GM12873 (cell line): ENCODE data around the gene KRTAP5-2.

ENCODE experiments used
- TF ChIP-seq, protein P1 (sequence below): IDR thresholded peaks from 2 replicates; pipeline ENCODE4 v1.5.1; 2012; ENCODE audit warnings: low read depth, mild to moderate bottlenecking, moderate library complexity, low read length, control low read depth; ENCODE audit not compliant: insufficient read depth; ENCODE audit errors: missing control alignments

The KRTAP5-2 gene

DNA sequence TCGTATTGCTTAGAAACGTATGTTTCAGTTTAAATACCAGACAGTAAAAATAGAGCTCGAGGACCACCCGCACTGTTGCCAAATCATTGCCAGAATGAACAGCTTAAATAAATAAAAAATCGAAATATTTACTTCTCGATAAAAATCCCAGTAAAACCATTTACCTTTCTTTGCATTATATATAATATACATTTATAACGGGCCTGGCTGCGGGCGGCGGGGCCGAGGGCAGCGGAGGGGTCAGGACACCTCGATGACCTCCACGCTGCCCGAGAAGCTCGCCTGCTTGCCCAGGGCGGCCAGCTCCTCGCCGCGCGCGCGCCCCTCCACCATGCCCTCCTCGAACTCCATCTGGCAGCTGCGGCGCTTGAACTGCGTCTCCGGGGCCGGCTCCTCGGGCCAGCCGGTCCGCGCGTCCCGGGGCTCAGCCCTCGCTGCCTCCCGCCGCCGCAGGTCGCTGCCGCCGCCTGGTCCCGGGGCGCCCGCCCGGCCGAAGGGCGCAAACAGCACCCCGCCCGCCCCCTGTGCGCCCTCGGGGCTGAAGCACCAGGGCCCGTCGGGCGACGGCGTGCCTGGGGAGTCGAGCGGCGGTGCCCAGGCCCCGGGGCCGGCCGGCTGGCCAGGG is 41.7 kb downstream of the KRTAP5-2 start:
- TF ChIP-seq, protein P1, sequence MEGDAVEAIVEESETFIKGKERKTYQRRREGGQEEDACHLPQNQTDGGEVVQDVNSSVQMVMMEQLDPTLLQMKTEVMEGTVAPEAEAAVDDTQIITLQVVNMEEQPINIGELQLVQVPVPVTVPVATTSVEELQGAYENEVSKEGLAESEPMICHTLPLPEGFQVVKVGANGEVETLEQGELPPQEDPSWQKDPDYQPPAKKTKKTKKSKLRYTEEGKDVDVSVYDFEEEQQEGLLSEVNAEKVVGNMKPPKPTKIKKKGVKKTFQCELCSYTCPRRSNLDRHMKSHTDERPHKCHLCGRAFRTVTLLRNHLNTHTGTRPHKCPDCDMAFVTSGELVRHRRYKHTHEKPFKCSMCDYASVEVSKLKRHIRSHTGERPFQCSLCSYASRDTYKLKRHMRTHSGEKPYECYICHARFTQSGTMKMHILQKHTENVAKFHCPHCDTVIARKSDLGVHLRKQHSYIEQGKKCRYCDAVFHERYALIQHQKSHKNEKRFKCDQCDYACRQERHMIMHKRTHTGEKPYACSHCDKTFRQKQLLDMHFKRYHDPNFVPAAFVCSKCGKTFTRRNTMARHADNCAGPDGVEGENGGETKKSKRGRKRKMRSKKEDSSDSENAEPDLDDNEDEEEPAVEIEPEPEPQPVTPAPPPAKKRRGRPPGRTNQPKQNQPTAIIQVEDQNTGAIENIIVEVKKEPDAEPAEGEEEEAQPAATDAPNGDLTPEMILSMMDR, result no peak

DNA sequence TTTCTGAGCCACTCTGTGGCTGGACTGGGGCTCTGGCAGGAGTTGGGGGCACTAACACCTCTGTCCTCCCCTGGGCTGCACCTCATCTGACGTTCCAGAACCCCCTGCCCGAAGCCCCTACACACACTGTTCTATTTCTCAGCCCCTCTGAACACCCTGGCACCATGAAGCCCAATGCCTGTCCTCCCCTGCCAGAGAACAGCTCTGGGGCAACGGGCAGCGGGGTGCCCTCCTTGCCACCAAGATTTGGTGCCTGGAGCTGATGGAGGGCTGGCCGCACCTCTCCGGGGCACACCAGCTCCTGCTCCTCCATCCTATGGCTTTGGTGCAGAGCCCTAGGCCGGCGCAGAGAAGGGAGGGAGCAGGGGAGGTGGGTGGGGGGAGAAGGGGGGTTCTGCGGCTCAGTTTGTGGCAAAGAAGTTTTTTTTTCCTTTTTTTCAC is 42.4 kb downstream of the KRTAP5-2 start:
- TF ChIP-seq, protein P1, result no peak

DNA sequence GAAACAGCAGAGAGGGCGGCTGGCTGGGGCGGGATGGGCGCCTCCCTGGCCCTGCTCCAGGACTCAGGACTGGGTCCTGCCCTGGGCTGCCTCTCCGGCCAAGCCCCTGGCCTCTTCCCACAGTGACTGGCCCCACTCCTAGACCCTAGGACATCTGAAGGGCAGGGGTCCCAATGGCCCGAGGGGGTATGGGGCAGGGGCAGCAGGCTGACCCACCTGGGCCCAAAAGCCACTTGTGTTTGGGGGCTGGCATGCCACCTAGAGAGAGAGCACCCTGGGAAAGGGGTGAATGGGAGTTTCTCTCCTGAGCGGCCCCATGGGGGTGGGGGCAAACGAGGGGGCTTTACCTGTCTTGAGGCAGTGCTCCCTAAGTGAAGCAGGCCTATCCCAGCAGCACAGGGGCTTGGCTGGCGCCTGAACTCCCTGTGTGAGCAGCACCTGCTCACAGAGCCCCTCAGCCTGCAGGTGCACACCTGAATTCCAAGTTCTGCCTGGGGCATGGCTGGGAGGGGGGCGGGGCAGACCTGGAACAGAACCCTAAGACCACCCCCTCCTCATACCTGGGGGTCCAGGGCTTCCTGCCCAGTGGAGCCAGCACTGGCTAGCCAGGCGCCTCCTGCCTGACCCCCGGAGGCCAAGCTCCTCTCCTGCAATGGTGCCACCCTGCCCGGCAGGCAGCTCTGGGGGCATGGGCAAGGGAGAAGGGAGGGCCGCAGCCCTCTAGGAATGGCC is 42.9 kb downstream of the KRTAP5-2 start:
- TF ChIP-seq, protein P1, result no peak

DNA sequence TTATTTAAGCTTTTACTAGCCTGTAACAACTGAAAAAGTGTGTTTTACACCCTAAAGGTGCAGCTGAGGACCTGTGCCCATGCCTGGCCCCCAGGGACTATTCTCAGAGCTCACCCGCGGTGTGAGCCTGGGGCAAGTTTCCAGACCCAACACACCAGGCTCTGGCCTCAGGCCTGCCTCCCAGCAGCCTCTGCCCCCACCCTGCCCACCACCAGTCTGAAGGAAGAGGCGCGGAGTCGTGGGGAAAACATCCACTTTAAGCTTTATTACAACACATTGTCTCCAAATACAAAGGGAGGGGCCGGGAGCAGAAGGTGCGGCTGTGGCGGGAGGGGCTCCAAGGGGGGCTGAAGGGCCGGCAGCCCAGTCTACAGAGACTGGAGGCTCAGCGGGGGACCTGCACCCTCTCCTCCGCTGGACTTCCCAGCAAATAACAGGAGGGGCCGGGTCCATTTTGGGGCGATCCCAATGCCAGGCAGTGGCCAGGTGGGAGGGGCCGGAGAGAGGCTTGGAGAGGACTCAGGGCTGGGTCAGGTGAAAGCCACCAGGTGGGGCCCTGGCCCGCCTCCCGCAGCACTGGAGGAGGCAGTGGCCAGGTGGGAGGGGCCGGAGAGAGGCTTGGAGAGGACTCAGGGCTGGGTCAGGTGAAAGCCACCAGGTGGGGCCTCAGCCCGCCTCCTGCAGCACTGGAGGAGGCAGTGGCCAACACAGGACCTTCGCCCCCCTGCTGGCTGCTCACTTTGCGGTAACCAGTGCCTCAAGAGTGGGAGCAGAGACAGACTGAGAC is 44.1 kb downstream of the KRTAP5-2 start:
- TF ChIP-seq, protein P1, result no peak

DNA sequence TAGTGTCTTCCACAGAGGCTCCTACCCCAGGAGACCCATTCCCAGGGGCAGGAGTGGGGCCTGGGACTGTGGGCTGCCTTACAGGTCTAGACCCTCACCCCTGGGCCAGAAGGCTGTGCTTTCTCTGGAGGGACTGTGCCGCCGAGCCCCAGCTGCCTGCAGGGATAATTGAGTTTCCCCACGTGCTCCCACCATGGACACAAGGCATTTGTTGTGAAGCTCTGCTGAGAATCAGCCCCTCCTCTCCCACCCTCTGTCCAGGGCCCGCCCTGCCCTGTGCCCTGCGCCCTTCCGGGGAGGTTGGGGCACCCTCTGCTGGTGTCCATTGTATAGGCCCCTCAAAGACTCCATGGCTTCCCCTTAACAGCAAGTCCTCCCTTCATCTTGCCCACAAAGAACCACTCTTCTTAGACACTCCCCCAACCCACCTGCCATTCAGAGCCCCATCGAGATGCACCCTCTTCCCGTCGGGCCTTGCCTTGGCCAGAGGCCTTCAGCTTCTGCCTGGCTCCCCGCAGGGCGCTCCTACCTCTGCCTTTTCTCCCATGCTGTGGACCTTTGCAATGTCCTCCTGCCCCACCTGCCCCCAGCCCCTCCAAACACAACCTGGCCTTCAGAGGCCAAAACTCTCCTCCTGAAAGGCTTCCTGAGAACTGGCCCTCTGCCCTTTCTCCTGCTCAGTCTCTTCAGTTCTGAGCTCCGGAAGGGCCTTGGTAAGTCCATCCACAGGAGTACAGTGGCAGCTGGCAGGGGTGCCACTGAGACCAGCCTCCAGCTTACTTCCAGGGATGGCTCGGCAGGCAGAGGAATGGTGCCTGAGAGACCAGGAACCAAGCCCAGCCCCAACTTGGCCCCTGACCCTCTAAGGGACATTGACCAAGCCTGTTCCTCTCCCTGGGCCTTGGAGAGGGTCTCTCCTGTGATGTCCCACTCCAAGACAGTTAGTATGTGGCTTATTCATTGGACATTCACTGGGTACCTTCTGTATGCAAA is 48.5 kb downstream of the KRTAP5-2 start:
- TF ChIP-seq, protein P1, result peak; percentile 13

GRCh38 chr11:1548221-1549070 is 49.6 kb downstream of the KRTAP5-2 start:
- TF ChIP-seq, protein P1, result no peak
